Nephron (organoid): ENCODE measurements around the gene KRTAP10-8.
"Not testable (repeated sequence)": the region's sequence is repeated elsewhere in the genome, so short reads cannot be mapped to it uniquely, and the experiment has no call there.

ENCODE experiments used
- H3K27ac Mint-ChIP-seq, 3 experiments: 2 replicates each; pipeline ENCODE4 v1.8.0; 2020; ENCODE audit warnings: mixed read lengths in 3 of 3, mild to moderate bottlenecking in 2 of 3, moderate library complexity in 1 of 3
- H3K27me3 Mint-ChIP-seq: 2 replicates; pipeline ENCODE4 v1.8.0; 2021; ENCODE audit warnings: low read depth, mild to moderate bottlenecking, moderate library complexity, mixed read lengths
- H3K36me3 Mint-ChIP-seq: 2 replicates; pipeline ENCODE4 v1.8.0; 2020; ENCODE audit warnings: low read depth, mixed read lengths
- H3K4me1 Mint-ChIP-seq: 2 replicates; pipeline ENCODE4 v1.8.0; 2020; ENCODE audit warnings: mixed read lengths
- H3K4me3 Mint-ChIP-seq, 3 experiments: 2 replicates each; pipeline ENCODE4 v1.8.0; 2020; ENCODE audit warnings: mild to moderate bottlenecking in 3 of 3, mixed read lengths in 3 of 3, moderate library complexity in 2 of 3
- H3K9me3 Mint-ChIP-seq: 2 replicates; pipeline ENCODE4 v1.8.0; 2020; ENCODE audit warnings: mixed read lengths
- TF ChIP-seq, protein P1 (sequence below), 3 experiments: fragments of 200-600 bp; sonication (generic); IDR thresholded peaks; one replicate each; pipeline ENCODE4 v1.5.0; 2021; ENCODE audit warnings: antibody characterized with exemption in 3 of 3; ENCODE audit not compliant: unreplicated experiment in 3 of 3

The KRTAP10-8 gene

DNA sequence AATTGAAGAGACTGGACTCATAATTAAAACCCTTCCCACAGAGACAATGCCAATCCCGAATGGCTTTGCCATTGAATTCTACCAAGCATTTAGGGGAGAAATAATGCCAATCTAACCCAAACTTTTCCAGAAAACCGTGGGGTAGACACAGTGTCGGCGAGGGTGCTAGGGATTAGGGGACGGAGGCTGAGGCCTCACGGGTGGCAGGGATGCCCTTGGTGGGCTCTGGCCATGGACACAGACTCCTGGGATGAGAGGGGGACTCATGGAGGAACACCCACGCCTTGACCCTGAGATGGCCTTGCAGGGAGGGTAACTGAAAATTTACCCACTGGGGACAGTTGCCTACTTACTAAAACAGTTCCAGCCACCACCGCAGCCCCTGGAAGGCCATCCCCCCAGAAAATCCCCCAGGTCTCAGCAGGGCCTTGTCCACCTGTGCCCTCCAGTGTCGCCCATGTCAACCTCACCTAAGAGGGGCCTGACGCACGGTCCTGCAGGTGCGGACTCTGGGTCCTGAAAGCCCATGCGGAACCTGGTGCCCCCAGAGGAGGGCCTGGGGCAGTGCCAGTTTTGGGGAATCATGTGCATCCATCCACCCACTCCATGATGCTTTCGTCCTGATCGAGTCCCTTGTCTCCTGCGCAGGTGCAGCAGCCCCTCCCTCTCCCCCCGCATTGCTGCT, 33.4 kb upstream of the KRTAP10-8 start:
- Mint-ChIP-seq H3K27ac (no peak overlapping the region), H3K9me3 (peaks cover 47% of the 10 kb centered on the region), H3K27me3 (peaks cover 20% of the 10 kb centered on the region), H3K4me1 (no peaks in the 10 kb centered on the region), H3K36me3 (peaks cover 4% of the 10 kb centered on the region), H3K4me3 (no peak overlapping the region)
- TF ChIP-seq, protein P1, sequence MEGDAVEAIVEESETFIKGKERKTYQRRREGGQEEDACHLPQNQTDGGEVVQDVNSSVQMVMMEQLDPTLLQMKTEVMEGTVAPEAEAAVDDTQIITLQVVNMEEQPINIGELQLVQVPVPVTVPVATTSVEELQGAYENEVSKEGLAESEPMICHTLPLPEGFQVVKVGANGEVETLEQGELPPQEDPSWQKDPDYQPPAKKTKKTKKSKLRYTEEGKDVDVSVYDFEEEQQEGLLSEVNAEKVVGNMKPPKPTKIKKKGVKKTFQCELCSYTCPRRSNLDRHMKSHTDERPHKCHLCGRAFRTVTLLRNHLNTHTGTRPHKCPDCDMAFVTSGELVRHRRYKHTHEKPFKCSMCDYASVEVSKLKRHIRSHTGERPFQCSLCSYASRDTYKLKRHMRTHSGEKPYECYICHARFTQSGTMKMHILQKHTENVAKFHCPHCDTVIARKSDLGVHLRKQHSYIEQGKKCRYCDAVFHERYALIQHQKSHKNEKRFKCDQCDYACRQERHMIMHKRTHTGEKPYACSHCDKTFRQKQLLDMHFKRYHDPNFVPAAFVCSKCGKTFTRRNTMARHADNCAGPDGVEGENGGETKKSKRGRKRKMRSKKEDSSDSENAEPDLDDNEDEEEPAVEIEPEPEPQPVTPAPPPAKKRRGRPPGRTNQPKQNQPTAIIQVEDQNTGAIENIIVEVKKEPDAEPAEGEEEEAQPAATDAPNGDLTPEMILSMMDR (IDR thresholded peaks at IDR 0.05; ENCODE audit: unreplicated experiment in 3 of 3), result no peak

DNA sequence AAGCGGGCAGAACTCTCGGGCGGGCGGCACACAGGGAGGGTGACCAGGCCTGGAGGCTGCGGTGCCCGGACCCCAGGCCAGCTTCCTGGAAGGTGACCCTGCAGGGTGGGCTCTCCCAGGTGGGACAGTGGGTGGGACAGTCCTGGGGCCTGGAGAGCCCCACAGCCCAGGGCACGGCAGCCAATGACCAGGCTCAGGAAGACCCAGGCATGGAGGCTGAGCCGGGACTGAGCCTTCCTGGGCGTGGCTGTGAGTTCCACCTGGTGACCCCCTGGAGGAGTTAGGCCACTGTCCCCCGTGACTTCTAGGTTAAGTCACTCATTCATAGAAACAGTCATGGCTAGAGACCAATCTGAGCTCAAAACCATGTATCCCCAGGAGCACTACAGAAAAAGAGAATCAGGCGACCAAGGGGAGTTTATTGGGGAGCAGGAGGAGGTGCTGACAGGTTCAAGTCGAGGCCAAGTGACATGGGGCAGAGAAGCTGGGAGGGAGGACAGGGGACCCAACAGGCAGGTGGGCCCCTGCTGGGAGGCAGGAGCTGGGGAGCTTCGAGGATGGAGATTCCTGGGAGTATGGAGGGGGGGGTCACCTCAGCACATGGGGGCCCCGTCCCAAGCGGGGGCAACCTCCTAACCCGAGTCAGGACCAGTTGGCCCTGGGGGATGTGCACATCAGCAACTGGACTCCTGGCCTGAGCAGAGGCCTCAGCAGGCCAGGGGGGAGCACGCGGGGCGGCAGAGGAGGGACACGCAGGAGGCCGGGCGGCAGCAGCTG, 32.6 kb upstream of the KRTAP10-8 start:
- TF ChIP-seq, protein P1 (IDR thresholded peaks at IDR 0.05; ENCODE audit: unreplicated experiment in 3 of 3), result no peak
- Mint-ChIP-seq H3K27me3 (peaks cover 20% of the 10 kb centered on the region), H3K4me3 (no peak overlapping the region), H3K27ac (no peak overlapping the region), H3K36me3 (peaks cover 4% of the 10 kb centered on the region), H3K9me3 (peaks cover 47% of the 10 kb centered on the region), H3K4me1 (no peaks in the 10 kb centered on the region)

DNA sequence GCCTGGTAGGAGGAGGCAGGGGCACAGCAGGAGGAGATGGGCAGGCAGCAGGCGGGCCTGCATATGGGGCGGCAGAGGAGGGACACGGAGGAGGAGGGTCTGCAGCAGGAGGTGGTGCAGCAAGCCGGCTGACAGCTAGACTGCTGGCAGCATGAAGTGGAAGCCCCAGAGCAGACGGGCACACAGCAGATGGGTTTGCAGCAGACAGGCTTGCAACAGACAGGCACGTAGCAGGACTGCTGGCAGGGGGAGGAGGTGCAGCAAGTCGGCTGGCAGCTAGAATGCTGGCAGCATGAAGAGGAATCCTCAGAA, 32.1 kb upstream of the KRTAP10-8 start:
- Mint-ChIP-seq H3K27ac (no peak overlapping the region), H3K27me3 (peaks cover 20% of the 10 kb centered on the region), H3K36me3 (peaks cover 4% of the 10 kb centered on the region), H3K9me3 (peaks cover 47% of the 10 kb centered on the region), H3K4me1 (no peaks in the 10 kb centered on the region), H3K4me3 (no peak overlapping the region)
- TF ChIP-seq, protein P1 (IDR thresholded peaks at IDR 0.05; ENCODE audit: unreplicated experiment in 3 of 3), result no peak

DNA sequence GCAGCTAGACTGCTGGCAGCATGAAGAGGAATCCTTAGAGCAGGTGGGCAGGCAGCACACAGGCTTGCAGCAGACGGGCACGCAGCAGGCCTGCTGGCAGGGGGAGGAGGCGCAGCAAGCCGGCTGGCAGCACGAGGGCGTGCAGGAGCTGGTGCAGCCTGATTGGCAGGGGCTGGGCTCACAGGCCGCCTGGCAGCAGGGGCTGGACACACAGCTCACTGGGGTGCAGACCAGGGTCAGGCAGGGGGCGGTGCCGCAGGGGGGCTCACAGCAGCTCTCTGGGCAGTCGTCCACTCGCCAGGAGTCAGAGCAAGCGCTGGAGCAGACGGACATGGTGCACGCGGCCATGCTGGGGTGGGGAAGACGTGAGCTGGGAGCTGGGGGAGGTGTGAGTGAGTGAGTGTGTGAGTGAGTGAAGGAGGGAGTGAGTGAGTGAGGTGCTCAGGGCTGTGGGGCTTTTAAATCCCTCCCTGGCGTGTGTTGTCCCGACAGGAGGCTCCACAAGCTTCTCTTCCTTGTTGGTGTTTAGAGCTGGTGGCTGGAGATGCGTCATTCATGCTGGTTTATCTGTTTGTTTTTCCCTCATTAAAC, 31.6 kb upstream of the KRTAP10-8 start, which contains the start of gene KRTAP10-5:
TSS of gene KRTAP10-5 (minus strand) at position 374 of the 591 bp plus-strand sequence. CDS start at position 348, 26 bp downstream.
- Mint-ChIP-seq H3K27me3 (peaks cover 22% of the 10 kb centered on the region), H3K9me3 (peaks cover 49% of the 10 kb centered on the region)
- not testable (repeated sequence) for H3K36me3 Mint-ChIP-seq, H3K27ac Mint-ChIP-seq, H3K4me3 Mint-ChIP-seq, H3K4me1 Mint-ChIP-seq

DNA sequence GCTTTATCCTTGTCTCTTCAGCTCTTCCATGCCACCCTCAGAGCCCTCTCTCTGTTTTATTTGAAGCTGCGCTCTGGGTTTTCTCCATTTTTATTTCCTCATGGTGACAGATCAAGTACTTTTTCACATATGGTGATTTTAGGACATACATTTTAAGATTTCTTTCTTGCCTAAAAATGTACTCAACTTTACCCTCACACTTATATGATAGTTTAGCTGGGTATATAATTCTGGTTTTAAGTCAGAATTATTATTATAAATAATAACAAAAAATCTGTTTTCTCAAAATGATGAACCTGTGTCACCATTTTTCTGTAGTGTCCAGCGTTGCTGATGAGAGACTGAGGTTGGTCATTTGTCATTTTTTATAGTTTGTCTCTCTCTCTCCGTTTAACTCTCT, 30.7 kb upstream of the KRTAP10-8 start:
- TF ChIP-seq, protein P1 (IDR thresholded peaks at IDR 0.05; ENCODE audit: unreplicated experiment in 3 of 3), result no peak
- Mint-ChIP-seq H3K4me3 (no peak overlapping the region), H3K27me3 (peaks cover 21% of the 10 kb centered on the region), H3K9me3 (peaks cover 43% of the 10 kb centered on the region), H3K36me3 (peaks cover 4% of the 10 kb centered on the region), H3K27ac (no peak overlapping the region), H3K4me1 (no peaks in the 10 kb centered on the region)

DNA sequence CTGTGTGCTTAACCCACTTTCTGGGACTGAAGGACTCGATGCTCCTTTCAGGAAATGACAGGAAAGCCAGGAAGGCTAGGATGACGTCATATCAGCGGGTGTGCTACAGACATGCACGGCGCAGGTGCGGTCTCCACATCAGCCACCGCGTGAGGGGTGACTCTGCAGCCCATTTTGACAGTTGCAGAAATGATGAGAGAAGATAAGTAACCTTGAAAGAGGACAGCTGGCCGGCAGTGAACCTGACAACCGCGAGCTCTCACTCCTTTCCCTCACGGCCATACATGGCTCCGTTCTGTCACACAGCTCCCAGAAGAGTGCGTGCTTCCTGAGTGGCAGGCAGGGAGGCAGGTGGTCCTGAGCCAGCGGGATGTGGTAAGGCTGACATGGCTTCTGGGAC, 29.8 kb upstream of the KRTAP10-8 start:
- peaks cover 4% of the 10 kb centered on the region for H3K36me3 Mint-ChIP-seq
- peaks cover 27% of the 10 kb centered on the region for H3K27me3 Mint-ChIP-seq
- no peak overlapping the region for H3K27ac Mint-ChIP-seq
- H3K4me3 Mint-ChIP-seq, result no peak overlapping the region
- H3K4me1 Mint-ChIP-seq, result no peaks in the 10 kb centered on the region
- TF ChIP-seq, protein P1 (IDR thresholded peaks at IDR 0.05; ENCODE audit: unreplicated experiment in 3 of 3), result no peak
- H3K9me3 Mint-ChIP-seq, result peaks cover 45% of the 10 kb centered on the region
